Thyroid gland (tissue), 4 donors: Measurements from ENCODE around the gene RIPK4. TPM values are rescaled to one million over a fixed set of nuclear protein-coding genes. Genes with fewer than 3 reads are reported as not detected.

Source experiments
- DNase-seq, 2 donors: peaks; one replicate each; pipeline ENCODE4 v3.0.0-alpha.2; 2019
- H3K27ac ChIP-seq, 3 donors: fragments of 200-600 bp; sonication (generic); 1 replicate in 2 of 3; 2 replicates in 1 of 3; pipeline ENCODE4 v1.5.1; 2016 to 2019; ENCODE audit warnings: mild to moderate bottlenecking in 1 of 3, moderate library complexity in 1 of 3
- H3K27me3 ChIP-seq: fragments of 200-600 bp; sonication (generic); one replicate; pipeline ENCODE4 v1.5.1; 2019
- H3K36me3 ChIP-seq, 2 donors: fragments of 200-600 bp; sonication (generic); one replicate each; pipeline ENCODE4 v1.5.1; 2016 to 2019
- H3K4me1 ChIP-seq, 2 donors: fragments of 200-600 bp; sonication (generic); one replicate each; pipeline ENCODE4 v1.5.1; 2017 to 2019
- H3K4me3 ChIP-seq, 3 donors: fragments of 200-600 bp; sonication (generic); replicated peaks in 1 of 3; 1 replicate in 2 of 3; 2 replicates in 1 of 3; pipeline ENCODE4 v1.5.1; 2016; ENCODE audit warnings: mild to moderate bottlenecking in 1 of 3
- H3K9me3 ChIP-seq: fragments of 200-600 bp; sonication (generic); one replicate; pipeline ENCODE4 v1.5.1; 2017
- POLR2A ChIP-seq, 2 donors: fragments of 450-650 bp; IDR thresholded peaks; one replicate each; pipeline ENCODE4 v1.6.1; 2017; ENCODE audit warnings: antibody characterized with exemption in 2 of 2, mild to moderate bottlenecking in 2 of 2, moderate library complexity in 1 of 2
- WGBS, 2 donors: methylation state at CpG; one replicate each; pipeline ENCODE4 v1.1.5; 2017; 5-methylcytosine and 5-hydroxymethylcytosine counted together
- intact Hi-C: fragments of 100-400 bp; cut with DNase I; formaldehyde crosslinking; loops from one replicate; pipeline ENCODE4 v1.15.1; 2023
- total RNA-seq, 4 donors: library from RNA; depleted of rRNA; stranded (reverse); fragments of >200 nt; gene quantifications; one replicate each; pipeline ENCODE4 v1.2.3, GENCODE V29; 2016
- TF ChIP-seq, protein P1 (sequence below), 6 experiments: fragments of 200-600 bp in 3 of 6; fragments of 450-650 bp in 3 of 6; sonication (generic) in 3 of 6; IDR thresholded peaks; one replicate each; pipeline ENCODE4 v1.5.1; 2016 to 2019; ENCODE audit warnings: antibody characterized with exemption in 6 of 6, mild to moderate bottlenecking in 2 of 6, inconsistent platforms in 1 of 6, moderate library complexity in 1 of 6

RIPK4 gene
- total RNA-seq, 4 donors from 2014 or later, result 15.3 to 24.7 (median 22.6) TPM

DNA sequence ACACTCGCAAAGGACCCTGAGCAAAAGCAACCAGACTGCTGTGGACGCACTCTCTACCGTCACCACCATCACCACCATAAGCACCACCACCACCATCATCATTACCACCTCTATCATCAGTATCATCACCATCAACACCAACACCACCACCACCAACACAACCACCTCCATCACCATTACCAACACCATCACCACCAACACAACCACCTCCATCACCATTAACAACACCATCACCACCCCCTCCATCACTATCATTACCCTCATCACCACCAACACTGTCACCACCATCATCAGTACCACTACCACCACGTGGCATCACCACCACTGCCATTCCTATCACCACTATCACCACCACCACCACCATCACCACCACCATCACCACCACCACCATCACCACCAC, 38.8 kb upstream of the RIPK4 start:
- WGBS, 2 donors, result 84 to 98% methylated on average over 4 of the region's 4 CpGs
- DNase-seq, result no peak
- H3K9me3 ChIP-seq, result no peaks in the 10 kb centered on the region
- H3K27ac ChIP-seq, result no peak overlapping the region
- no peaks in the 10 kb centered on the region for H3K4me1 ChIP-seq
- H3K27me3 ChIP-seq, result no peaks in the 10 kb centered on the region
- H3K4me3 ChIP-seq, result no peak overlapping the region
- no peak for TF ChIP-seq POLR2A (IDR thresholded peaks at IDR 0.05)
- TF ChIP-seq, protein P1, sequence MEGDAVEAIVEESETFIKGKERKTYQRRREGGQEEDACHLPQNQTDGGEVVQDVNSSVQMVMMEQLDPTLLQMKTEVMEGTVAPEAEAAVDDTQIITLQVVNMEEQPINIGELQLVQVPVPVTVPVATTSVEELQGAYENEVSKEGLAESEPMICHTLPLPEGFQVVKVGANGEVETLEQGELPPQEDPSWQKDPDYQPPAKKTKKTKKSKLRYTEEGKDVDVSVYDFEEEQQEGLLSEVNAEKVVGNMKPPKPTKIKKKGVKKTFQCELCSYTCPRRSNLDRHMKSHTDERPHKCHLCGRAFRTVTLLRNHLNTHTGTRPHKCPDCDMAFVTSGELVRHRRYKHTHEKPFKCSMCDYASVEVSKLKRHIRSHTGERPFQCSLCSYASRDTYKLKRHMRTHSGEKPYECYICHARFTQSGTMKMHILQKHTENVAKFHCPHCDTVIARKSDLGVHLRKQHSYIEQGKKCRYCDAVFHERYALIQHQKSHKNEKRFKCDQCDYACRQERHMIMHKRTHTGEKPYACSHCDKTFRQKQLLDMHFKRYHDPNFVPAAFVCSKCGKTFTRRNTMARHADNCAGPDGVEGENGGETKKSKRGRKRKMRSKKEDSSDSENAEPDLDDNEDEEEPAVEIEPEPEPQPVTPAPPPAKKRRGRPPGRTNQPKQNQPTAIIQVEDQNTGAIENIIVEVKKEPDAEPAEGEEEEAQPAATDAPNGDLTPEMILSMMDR (IDR thresholded peaks at IDR 0.05), result no peak
- intact Hi-C loops, result no loop called here
- H3K36me3 ChIP-seq, result peaks cover 0 to 10% of the 10 kb centered on the region in 2 donors

DNA sequence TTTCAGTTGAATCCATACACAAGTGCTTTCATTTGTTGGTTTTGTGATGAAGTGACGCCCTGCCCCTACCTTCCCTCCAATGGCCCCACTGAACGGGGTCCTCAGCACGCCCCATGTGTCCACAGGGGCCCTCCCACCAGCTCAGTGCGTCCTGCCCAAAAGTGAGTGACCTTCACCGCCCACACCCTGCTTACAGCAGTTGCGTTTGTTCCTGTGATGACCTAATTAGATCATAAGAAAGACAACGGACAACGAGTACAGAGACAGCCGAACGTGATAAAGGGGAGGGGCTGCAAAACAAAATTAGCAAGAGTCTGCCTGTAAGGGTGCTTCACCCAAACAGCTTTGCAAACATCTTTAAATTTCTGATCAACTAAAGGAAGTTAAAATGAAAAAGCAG, 38.2 kb upstream of the RIPK4 start:
- no peak overlapping the region for H3K27ac ChIP-seq
- intact Hi-C loops, result no loop called here
- H3K27me3 ChIP-seq, result no peaks in the 10 kb centered on the region
- 91 to 92% methylated on average over 10 of the region's 10 CpGs for WGBS, 2 donors
- H3K36me3 ChIP-seq, result peaks cover 0 to 6% of the 10 kb centered on the region in 2 donors
- no peak for DNase-seq
- no peak overlapping the region for H3K4me3 ChIP-seq
- H3K9me3 ChIP-seq, result no peaks in the 10 kb centered on the region
- H3K4me1 ChIP-seq, result no peaks in the 10 kb centered on the region
- TF ChIP-seq POLR2A (IDR thresholded peaks at IDR 0.05), result no peak
- TF ChIP-seq, protein P1 (IDR thresholded peaks at IDR 0.05), result no peak

DNA sequence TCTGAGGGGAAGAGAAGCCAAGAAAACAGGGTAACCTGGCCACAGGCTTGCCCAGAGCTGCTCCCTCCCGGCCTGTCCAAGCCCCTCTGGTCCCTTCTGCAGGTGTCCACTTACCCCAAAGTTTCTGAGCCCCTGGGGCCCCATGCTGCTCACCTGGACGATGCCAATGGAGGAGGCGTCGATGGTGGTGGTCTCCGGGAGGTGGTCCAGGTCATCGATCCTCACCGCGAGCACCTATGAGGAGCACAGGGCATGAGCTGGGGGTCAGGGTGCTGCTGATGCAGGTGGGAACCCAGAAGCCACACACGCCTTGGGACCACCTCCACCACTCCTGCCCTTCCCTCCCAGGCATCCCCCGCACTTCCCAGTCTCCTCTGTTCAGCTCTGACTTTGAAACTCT, 37.5 kb upstream of the RIPK4 start:
- H3K27ac ChIP-seq, result no peak overlapping the region
- H3K4me3 ChIP-seq, result no peak overlapping the region
- DNase-seq, result no peak
- intact Hi-C loops, result no loop called here
- no peaks in the 10 kb centered on the region for H3K9me3 ChIP-seq
- WGBS, 2 donors, result 96 to 98% methylated on average over 10 of the region's 10 CpGs
- no peaks in the 10 kb centered on the region for H3K27me3 ChIP-seq
- H3K36me3 ChIP-seq, result peaks cover 0 to 3% of the 10 kb centered on the region in 2 donors
- no peaks in the 10 kb centered on the region for H3K4me1 ChIP-seq
- TF ChIP-seq POLR2A (IDR thresholded peaks at IDR 0.05), result no peak
- TF ChIP-seq, protein P1 (IDR thresholded peaks at IDR 0.05), result no peak

DNA sequence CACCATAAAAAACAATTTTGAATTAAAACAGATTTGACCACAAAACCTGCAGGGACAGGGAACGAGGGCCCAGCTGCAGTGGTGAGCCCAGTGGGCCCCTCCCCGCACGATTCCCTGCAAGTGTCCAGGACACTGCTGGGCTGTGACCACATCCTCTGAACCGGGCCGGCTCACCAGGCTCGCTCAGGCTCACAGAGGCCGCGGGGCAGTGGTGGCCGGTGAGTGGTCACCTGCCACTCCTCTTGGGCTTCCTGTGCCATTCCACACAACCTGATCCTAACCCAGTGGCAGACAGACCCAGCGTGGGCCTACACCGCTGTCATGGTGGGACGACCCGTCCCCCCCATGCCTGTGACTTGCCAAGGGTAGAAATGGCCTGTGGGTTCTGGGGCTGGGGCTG, 36.5 kb upstream of the RIPK4 start:
- Histone ChIP-seq H3K4me1 (no peaks in the 10 kb centered on the region), H3K4me3 (no peak overlapping the region), H3K36me3 (peaks cover 0 to 3% of the 10 kb centered on the region in 2 donors), H3K27ac (no peak overlapping the region), H3K27me3 (no peaks in the 10 kb centered on the region), H3K9me3 (no peaks in the 10 kb centered on the region)
- no peak for TF ChIP-seq POLR2A (IDR thresholded peaks at IDR 0.05)
- TF ChIP-seq, protein P1 (IDR thresholded peaks at IDR 0.05), result no peak
- intact Hi-C loops, result no loop called here
- WGBS, 2 donors, result 81 to 84% methylated on average over 5 to 13 of the region's 13 CpGs
- DNase-seq, result no peak

DNA sequence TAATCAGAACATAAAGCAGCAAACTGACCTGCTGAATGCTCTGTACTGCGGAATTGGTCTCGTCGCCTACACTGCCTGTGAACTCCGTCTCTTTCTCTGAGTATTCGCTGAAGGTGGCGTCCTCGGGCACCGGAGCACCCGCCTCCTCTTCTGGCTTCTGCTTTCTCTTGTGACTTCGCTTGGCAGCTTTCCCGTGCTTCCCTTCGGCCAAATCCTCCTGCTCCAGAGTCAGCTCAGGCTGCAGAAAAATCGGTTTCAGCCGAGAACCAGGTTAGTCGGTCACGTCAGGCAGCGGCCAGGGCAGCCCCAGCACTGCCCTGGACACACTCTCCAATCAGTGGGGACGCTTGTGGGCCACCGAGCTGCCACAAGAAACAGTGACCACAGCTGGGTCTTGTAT, 35.8 kb upstream of the RIPK4 start:
- 79 to 81% methylated on average over 19 of the region's 19 CpGs for WGBS, 2 donors
- intact Hi-C loops, result no loop called here
- Histone ChIP-seq H3K4me3 (no peak overlapping the region), H3K9me3 (no peaks in the 10 kb centered on the region), H3K4me1 (no peaks in the 10 kb centered on the region), H3K36me3 (peaks cover 0 to 3% of the 10 kb centered on the region in 2 donors), H3K27ac (no peak overlapping the region), H3K27me3 (no peaks in the 10 kb centered on the region)
- peak; percentile 31 to 62 for DNase-seq
- no peak for TF ChIP-seq POLR2A (IDR thresholded peaks at IDR 0.05)
- TF ChIP-seq, protein P1 (IDR thresholded peaks at IDR 0.05), result no peak
